ENCODE data around the gene VEZF1.

VEZF1 gene

GRCh38 chr17:57944908-57945307 lies 43.1 kb downstream of the VEZF1 start:
- Histone ChIP-seq H3K9me3 (ENCODE audit: control insufficient read depth, low read length) (no peaks in the 10 kb centered on the region), H3K4me1 (ENCODE audit: control insufficient read depth, insufficient read depth, low read length) (peaks cover 60% of the 10 kb centered on the region), H3K36me3 (ENCODE audit: control insufficient read depth, insufficient read depth, low read length, severe bottlenecking) (no peaks in the 10 kb centered on the region), H3K9ac (ENCODE audit: low read length) (no peak overlapping the region), H3K27me3 (replicated peaks; ENCODE audit: control insufficient read depth, insufficient read depth, low read length) (no peaks in the 10 kb centered on the region), H3K4me3 (ENCODE audit: low read length) (no peak overlapping the region)
- DNase-seq (ENCODE audit: low read depth) = no peak

GRCh38 chr17:57943645-57944044 lies 44.4 kb downstream of the VEZF1 start:
- Histone ChIP-seq H3K9ac (ENCODE audit: low read length) (no peak overlapping the region), H3K4me1 (ENCODE audit: control insufficient read depth, insufficient read depth, low read length) (peaks cover 50% of the 10 kb centered on the region)
- DNase-seq (ENCODE audit: low read depth) = peak; percentile 63

GRCh38 chr17:57943140-57943539 lies 44.9 kb downstream of the VEZF1 start:
- Histone ChIP-seq H3K4me3 (ENCODE audit: low read length) (no peak overlapping the region), H3K27me3 (replicated peaks; ENCODE audit: control insufficient read depth, insufficient read depth, low read length) (no peaks in the 10 kb centered on the region), H3K9ac (ENCODE audit: low read length) (no peak overlapping the region), H3K36me3 (ENCODE audit: control insufficient read depth, insufficient read depth, low read length, severe bottlenecking) (no peaks in the 10 kb centered on the region), H3K9me3 (ENCODE audit: control insufficient read depth, low read length) (no peaks in the 10 kb centered on the region), H3K4me1 (ENCODE audit: control insufficient read depth, insufficient read depth, low read length) (peaks cover 47% of the 10 kb centered on the region)
- peak; percentile 76 for DNase-seq (ENCODE audit: low read depth)

More at GRCh38 chr17:57943645-57944044, 44.4 kb downstream of the VEZF1 start:
- H3K27me3 ChIP-seq (replicated peaks; ENCODE audit: control insufficient read depth, insufficient read depth, low read length) = no peaks in the 10 kb centered on the region
- H3K9me3 ChIP-seq (ENCODE audit: control insufficient read depth, low read length) = no peaks in the 10 kb centered on the region
- no peaks in the 10 kb centered on the region for H3K36me3 ChIP-seq (ENCODE audit: control insufficient read depth, insufficient read depth, low read length, severe bottlenecking)
- H3K4me3 ChIP-seq (ENCODE audit: low read length) = no peak overlapping the region

DNA sequence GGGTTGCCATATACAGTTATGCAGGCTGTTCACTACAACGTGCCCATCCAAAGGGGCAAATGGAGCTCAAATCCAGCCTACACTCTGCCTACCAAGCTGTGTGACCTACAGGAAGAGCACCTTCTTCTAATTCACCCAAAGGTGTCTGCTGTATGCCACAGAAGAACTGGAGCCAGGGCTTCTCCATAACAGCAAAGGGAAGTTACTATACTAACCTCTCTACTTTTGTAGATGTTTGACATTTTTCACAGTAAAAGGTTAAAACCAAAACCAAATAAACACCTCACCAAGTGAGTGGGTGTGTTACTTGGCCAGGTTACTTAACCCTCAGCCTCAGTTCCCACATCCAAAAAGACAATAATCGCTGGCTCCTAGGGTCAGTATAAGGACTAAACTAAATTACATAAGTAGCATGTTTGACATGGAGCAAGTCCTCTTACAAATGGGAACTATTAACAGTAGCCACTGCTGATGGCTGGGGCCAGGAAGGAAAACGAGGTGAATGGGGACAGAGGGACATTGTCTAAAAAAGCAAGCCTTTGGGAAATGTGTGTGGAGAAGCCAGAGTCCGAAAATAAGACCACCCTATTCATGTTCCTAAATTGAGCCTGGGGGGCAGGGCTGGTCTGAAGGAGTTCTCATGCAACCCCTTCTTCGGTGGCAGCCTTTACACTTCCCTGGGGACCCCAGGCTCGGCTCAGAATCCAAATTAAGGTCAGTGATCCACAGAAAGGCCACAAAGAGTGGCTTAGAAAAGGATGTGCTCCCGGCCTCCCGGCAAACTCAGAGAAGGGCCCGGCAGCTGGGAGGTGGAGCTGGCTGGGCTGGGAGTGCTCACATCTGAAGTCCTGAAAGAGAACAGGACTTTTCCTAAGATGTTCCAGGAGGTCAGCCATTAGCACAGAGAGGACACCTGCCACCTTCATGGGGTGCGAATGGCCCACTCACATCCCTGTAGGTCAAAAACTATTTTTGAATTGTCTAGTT lies 46.4 kb downstream of the VEZF1 start:
- Histone ChIP-seq H3K4me3 (ENCODE audit: low read length) (no peak overlapping the region), H3K9ac (ENCODE audit: low read length) (no peak overlapping the region), H3K36me3 (ENCODE audit: control insufficient read depth, insufficient read depth, low read length, severe bottlenecking) (no peaks in the 10 kb centered on the region), H3K9me3 (ENCODE audit: control insufficient read depth, low read length) (no peaks in the 10 kb centered on the region), H3K27me3 (replicated peaks; ENCODE audit: control insufficient read depth, insufficient read depth, low read length) (no peaks in the 10 kb centered on the region), H3K4me1 (ENCODE audit: control insufficient read depth, insufficient read depth, low read length) (peaks cover 34% of the 10 kb centered on the region)
- DNase-seq (ENCODE audit: low read depth) = no peak

DNA sequence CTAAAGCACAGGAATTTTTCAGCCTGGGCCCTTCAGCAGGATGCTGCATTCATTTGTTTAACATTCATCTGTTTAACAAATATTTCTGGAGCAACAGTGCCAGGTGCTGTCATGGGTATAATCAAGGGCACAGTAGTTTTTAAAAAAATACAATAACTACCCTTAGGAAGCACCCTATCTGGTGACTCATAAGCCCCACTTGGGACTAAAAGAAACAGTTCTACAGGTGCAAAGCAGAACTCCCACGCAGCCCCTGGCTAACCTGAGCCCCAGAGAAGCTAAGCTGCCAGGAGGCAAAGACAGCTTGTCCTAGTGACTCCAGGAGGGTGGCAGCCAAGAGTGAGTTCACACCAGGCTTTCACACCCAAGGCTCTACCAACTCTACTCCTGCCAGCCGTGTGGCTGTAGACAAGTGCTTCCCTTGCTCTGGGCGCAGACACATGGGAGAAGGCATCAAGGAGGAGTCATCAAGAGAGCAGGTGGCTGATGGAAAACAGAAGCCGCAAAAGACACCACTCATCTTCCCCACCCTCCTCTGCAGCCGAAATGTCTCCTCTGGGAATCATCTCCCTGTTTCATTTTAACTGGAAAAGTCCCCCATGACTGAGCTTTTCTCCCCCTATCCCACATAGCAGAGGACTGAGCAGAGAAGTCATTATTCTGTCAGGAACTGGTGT lies 47.3 kb downstream of the VEZF1 start:
- peaks cover 34% of the 10 kb centered on the region for H3K4me1 ChIP-seq (ENCODE audit: control insufficient read depth, insufficient read depth, low read length)
- H3K4me3 ChIP-seq (ENCODE audit: low read length) = no peak overlapping the region
- no peak overlapping the region for H3K9ac ChIP-seq (ENCODE audit: low read length)
- no peaks in the 10 kb centered on the region for H3K9me3 ChIP-seq (ENCODE audit: control insufficient read depth, low read length)
- no peaks in the 10 kb centered on the region for H3K27me3 ChIP-seq (replicated peaks; ENCODE audit: control insufficient read depth, insufficient read depth, low read length)
- no peak for DNase-seq (ENCODE audit: low read depth)
- no peaks in the 10 kb centered on the region for H3K36me3 ChIP-seq (ENCODE audit: control insufficient read depth, insufficient read depth, low read length, severe bottlenecking)

DNA sequence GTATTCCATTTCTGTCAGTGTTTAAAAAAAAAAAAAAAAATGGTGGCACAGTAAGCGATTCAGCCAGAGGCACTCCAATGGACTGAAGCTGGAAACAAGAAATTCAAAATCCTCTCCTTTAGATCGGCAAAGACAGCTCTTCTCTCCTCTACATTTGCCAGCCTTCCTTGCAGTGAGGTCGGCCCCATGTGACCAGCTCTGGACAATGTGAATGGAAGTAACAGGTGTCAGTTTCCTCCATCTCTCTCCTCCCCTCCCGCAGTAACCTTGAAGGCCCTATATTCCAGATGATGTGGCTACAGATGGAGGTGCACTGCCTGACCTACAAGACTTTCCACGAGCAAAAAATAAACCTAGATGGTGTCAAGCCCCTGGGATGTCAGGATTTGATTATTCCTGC lies 47.8 kb downstream of the VEZF1 start:
- no peak for DNase-seq (ENCODE audit: low read depth)
- H3K9me3 ChIP-seq (ENCODE audit: control insufficient read depth, low read length) = no peaks in the 10 kb centered on the region
- H3K27me3 ChIP-seq (replicated peaks; ENCODE audit: control insufficient read depth, insufficient read depth, low read length) = no peaks in the 10 kb centered on the region
- H3K4me3 ChIP-seq (ENCODE audit: low read length) = no peak overlapping the region
- peaks cover 34% of the 10 kb centered on the region for H3K4me1 ChIP-seq (ENCODE audit: control insufficient read depth, insufficient read depth, low read length)
- no peaks in the 10 kb centered on the region for H3K36me3 ChIP-seq (ENCODE audit: control insufficient read depth, insufficient read depth, low read length, severe bottlenecking)
- no peak overlapping the region for H3K9ac ChIP-seq (ENCODE audit: low read length)

DNA sequence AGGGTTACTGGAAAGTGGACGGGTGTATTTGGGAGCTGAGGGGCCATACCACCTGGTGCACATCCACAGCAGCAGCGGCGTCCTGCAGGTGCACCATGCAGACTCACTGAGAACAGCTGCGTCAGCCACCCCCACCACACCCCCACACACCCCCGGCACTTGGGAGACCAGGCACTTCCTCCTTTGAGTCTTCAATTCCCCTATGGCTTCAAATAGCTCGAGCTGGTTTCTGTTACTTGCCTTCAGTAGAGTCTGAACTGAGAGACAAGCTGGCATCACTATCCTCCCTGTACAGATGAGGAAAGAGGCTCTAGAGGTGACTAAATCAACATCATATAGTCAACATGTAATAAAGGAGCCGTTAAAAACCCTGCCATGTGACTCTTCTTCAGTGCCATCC lies 48.3 kb downstream of the VEZF1 start:
- Histone ChIP-seq H3K4me3 (ENCODE audit: low read length) (no peak overlapping the region), H3K27me3 (replicated peaks; ENCODE audit: control insufficient read depth, insufficient read depth, low read length) (no peaks in the 10 kb centered on the region), H3K36me3 (ENCODE audit: control insufficient read depth, insufficient read depth, low read length, severe bottlenecking) (no peaks in the 10 kb centered on the region), H3K4me1 (ENCODE audit: control insufficient read depth, insufficient read depth, low read length) (peaks cover 34% of the 10 kb centered on the region), H3K9me3 (ENCODE audit: control insufficient read depth, low read length) (no peaks in the 10 kb centered on the region), H3K9ac (ENCODE audit: low read length) (no peak overlapping the region)
- DNase-seq (ENCODE audit: low read depth) = no peak

DNA sequence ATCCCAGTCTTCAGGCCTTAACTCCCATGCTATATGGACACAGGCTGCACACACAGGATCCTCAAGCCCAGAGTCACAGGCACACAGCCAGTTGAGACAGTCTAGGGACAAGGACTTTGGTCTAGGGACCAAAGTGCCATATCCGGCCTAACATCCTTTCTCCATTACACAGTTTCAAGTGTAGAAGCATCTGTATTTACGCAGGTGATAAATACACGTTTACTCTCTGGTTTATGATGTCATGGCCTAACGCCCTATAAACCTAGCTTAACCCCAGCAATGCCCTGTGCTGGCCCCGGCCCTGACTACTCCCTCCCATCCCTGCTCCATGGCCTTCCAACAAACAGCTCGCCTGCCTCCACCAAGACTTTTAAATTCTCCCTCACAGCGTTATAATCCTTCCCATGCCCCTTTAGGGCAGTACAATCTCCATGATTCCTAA lies 50.0 kb downstream of the VEZF1 start:
- Histone ChIP-seq H3K9ac (ENCODE audit: low read length) (no peak overlapping the region), H3K36me3 (ENCODE audit: control insufficient read depth, insufficient read depth, low read length, severe bottlenecking) (no peaks in the 10 kb centered on the region), H3K4me3 (ENCODE audit: low read length) (no peak overlapping the region), H3K4me1 (ENCODE audit: control insufficient read depth, insufficient read depth, low read length) (peaks cover 31% of the 10 kb centered on the region), H3K27me3 (replicated peaks; ENCODE audit: control insufficient read depth, insufficient read depth, low read length) (no peaks in the 10 kb centered on the region), H3K9me3 (ENCODE audit: control insufficient read depth, low read length) (no peaks in the 10 kb centered on the region)
- no peak for DNase-seq (ENCODE audit: low read depth)

DNA sequence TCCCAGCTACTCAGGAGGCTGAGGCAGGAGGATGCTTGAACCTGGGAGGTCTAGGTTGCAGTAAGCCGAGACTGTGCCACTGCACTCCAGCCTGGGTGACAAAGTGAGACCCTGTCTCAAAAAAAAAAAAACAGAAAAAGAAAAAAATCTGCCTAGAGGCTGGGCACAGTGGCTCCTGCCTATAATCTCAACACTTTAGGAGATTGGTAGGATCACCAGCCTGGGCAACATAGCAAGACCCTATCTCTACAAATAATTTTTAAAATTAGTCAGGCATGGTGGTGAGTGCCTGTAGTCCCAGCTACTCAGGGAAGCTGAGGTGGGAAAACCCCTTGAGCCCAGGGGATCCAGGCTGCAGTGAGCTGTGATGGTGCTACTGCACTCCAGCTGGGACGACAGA lies 50.6 kb downstream of the VEZF1 start:
- no peak for DNase-seq (ENCODE audit: low read depth)
- Histone ChIP-seq H3K4me1 (ENCODE audit: control insufficient read depth, insufficient read depth, low read length) (peaks cover 28% of the 10 kb centered on the region), H3K4me3 (ENCODE audit: low read length) (no peak overlapping the region), H3K9me3 (ENCODE audit: control insufficient read depth, low read length) (no peaks in the 10 kb centered on the region), H3K27me3 (replicated peaks; ENCODE audit: control insufficient read depth, insufficient read depth, low read length) (no peaks in the 10 kb centered on the region), H3K36me3 (ENCODE audit: control insufficient read depth, insufficient read depth, low read length, severe bottlenecking) (no peaks in the 10 kb centered on the region), H3K9ac (ENCODE audit: low read length) (no peak overlapping the region)

- Histone ChIP-seq H3K9me3 (ENCODE audit: control insufficient read depth, low read length) (no peaks in the 10 kb centered on the region), H3K4me3 (ENCODE audit: low read length) (peak overlapping the region; percentile 28), H3K27me3 (replicated peaks; ENCODE audit: control insufficient read depth, insufficient read depth, low read length) (no peaks in the 10 kb centered on the region), H3K36me3 (ENCODE audit: control insufficient read depth, insufficient read depth, low read length, severe bottlenecking) (no peaks in the 10 kb centered on the region), H3K9ac (ENCODE audit: low read length) (peak overlapping the region; percentile 78), H3K4me1 (ENCODE audit: control insufficient read depth, insufficient read depth, low read length) (peaks cover 28% of the 10 kb centered on the region)
- DNase-seq (ENCODE audit: low read depth) = peak; percentile 70
These were observed 51.9 kb downstream of the VEZF1 start for GRCh38 chr17:57935833-57936807.

All from adipocyte (in vitro differentiated cells).